AG09309 (cell line): ENCODE data around the gene FER.

ENCODE experiments used
- DNase-seq: peaks from one replicate; pipeline ENCODE4 v3.0.0-alpha.2; 2010; ENCODE audit warnings: low read depth
- H3K4me3 ChIP-seq: 2 replicates; pipeline ENCODE4 v1.5.1; 2011; ENCODE audit warnings: mild to moderate bottlenecking, low read depth, low read length, moderate library complexity; ENCODE audit not compliant: control insufficient read depth
- TF ChIP-seq, protein P1 (sequence below): IDR thresholded peaks from 2 replicates; pipeline ENCODE4 v1.5.1; 2011; ENCODE audit warnings: mild to moderate bottlenecking, low read depth, low read length, inconsistent platforms; ENCODE audit not compliant: insufficient read depth, control insufficient read depth; ENCODE audit errors: missing control alignments

FER gene

GRCh38 chr5:109242518-109242917 lies 494.8 kb downstream of the FER start:
- DNase-seq, result no peak
- H3K4me3 ChIP-seq, result no peak overlapping the region
- TF ChIP-seq, protein P1, sequence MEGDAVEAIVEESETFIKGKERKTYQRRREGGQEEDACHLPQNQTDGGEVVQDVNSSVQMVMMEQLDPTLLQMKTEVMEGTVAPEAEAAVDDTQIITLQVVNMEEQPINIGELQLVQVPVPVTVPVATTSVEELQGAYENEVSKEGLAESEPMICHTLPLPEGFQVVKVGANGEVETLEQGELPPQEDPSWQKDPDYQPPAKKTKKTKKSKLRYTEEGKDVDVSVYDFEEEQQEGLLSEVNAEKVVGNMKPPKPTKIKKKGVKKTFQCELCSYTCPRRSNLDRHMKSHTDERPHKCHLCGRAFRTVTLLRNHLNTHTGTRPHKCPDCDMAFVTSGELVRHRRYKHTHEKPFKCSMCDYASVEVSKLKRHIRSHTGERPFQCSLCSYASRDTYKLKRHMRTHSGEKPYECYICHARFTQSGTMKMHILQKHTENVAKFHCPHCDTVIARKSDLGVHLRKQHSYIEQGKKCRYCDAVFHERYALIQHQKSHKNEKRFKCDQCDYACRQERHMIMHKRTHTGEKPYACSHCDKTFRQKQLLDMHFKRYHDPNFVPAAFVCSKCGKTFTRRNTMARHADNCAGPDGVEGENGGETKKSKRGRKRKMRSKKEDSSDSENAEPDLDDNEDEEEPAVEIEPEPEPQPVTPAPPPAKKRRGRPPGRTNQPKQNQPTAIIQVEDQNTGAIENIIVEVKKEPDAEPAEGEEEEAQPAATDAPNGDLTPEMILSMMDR, result no peak

DNA sequence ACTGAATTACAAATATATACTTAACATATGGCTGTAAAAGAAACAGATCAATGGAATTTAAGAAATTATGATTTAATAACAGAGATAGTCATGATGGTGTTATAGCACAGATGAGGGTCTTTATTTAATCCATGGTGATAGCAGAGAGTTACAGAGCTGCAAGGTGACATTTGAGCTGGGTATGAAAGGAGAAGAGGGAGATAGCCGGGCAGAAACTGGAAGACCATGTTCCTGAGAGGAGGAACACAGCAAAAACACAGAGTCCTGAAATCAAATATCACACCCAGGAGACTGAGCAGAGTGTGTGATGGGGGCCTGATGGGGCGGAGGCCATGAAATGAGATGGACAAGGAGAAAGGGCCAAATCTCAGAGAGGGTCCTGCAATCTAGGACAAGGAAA lies 498.7 kb downstream of the FER start:
- H3K4me3 ChIP-seq, result no peak overlapping the region
- no peak for DNase-seq
- TF ChIP-seq, protein P1, result no peak
